COR-L47 (cell line): ENCODE measurements around the gene ITGA3.
A peak's percentile ranks its signal among the peaks of the same experiment; 100 is the strongest.

Experiments
- DNase-seq: peaks from one replicate; lab custom pipeline; 2025; lab: John Stamatoyannopoulos, UW

The ITGA3 gene

DNA sequence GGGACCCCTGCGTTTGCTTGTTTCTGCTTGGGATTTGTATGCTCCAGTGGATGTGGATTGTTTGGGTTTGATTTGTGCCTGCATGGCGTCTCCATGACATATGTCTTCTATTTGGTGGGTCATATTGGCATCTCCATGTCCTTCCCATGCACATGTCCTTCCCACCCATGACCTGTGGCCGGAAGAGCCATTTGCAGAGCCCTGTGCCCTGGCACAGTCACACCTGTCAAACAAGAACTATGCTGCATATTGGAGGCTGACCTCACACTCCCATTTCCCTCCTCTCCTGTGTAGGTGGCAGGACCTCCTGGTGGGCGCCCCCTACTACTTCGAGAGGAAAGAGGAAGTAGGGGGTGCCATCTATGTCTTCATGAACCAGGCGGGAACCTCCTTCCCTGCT, 15.8 kb downstream of the ITGA3 start:
- DNase-seq, result no peak

DNA sequence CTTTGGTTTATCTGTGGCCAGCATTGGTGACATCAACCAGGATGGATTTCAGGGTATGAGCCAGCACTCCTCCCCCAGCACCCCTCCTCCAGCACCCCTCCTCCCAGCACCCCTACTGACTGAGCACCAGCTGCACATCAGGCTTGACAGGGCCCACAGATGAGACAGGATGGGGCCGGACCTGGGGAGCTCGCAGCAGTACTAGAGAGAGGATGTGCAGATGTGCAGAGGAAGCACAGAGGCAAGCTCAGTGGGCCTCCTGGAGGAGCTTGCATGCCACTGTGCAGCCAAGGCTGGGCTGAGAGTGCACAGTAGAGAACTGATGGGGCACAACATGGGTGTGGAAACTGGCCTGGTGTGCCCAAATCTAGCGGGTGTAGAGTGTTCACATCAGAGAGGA, 16.2 kb downstream of the ITGA3 start:
- DNase-seq, result no peak

DNA sequence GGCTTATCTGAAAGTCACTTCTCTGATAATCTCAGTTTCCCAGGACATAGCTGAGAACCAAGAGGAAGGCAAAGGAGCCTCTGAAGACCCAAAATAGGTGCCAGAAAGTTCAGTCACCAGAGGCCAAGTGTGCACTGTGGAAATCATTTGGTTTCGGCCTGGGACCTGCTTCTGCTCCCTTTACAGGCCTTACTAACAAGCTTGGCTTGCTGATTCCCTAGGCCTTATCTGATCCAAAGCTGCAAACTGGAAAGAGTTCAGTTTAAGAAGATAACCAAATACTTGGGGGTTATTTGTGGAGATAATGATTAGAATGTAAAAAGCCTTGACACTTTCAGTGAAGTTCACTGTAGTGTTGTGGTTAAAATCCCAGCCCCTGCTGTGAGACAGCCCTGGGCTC, 17.0 kb downstream of the ITGA3 start:
- DNase-seq, result no peak

DNA sequence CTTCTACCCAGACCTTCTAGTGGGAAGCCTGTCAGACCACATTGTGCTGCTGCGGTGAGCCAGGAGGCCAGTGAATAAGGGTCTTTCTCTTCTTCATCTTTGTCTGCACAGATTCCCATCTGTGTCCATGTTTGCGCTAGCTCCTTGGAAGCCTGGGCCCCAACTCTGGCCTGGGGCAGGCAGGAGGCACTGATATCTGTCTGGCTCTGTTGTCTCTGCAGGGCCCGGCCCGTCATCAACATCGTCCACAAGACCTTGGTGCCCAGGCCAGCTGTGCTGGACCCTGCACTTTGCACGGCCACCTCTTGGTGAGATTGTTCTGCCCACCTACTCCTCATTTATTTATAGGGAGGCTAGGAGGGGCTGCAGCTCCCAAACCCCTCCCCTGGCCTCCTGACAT, 18.3 kb downstream of the ITGA3 start:
- DNase-seq, result no peak

DNA sequence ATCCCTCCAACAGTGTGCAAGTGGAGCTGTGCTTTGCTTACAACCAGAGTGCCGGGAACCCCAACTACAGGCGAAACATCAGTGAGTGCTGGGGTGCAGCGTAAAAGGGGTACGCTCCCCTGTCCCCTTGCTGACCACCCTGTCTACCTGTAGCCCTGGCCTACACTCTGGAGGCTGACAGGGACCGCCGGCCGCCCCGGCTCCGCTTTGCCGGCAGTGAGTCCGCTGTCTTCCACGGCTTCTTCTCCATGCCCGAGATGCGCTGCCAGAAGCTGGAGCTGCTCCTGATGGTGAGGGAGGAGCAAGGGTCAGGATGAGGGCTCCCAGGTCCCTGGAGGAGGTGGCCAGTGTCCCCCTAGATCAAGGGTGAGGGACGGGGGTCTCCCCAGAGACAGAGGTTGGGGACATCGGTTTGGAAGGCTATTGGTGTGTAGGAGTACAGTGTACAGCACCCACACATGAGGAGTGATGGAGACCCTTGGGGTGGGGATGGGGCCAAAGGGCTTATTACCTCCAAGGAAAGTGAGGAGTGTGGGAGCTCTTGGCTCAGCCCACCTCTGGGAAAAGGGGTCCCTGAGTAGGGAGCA, 19.6 kb downstream of the ITGA3 start:
- DNase-seq, result no peak

DNA sequence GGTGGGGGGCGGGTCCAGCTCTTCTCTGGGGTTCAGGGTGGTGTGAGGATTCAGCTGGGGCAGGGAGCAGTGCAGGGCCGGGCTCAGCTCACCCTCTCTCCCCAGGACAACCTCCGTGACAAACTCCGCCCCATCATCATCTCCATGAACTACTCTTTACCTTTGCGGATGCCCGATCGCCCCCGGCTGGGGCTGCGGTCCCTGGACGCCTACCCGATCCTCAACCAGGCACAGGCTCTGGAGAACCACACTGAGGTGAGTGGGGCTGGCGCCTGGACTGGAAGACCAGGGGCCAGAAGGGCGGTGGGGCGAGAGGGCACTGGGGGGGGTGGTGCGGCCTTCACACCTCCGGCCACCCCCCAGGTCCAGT, 20.3 kb downstream of the ITGA3 start:
- no peak for DNase-seq

DNA sequence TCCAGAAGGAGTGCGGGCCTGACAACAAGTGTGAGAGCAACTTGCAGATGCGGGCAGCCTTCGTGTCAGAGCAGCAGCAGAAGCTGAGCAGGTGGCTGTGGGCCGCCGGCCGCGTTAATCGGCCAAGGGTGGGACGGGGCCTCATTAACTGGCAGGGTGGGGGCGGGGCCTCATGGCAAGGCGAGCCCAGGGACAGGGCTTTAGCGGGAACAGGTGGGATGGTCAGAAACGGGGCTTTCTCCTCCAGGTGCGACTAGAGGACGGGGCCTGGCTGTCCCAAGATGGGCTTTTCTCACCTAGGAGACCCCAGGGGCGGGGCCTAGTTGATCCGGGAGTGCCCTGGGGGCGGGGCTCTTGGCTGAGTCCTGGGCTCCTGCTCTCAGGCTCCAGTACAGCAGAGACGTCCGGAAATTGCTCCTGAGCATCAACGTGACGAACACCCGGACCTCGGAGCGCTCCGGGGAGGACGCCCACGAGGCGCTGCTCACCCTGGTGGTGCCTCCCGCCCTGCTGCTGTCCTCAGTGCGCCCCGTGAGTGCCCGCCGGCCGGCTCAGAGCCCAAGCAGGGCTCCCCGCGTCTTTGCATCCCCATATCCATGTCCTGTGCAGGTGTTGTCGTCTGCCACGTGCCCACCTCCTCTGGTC, 20.8 kb downstream of the ITGA3 start:
- peak; percentile 10 for DNase-seq

DNA sequence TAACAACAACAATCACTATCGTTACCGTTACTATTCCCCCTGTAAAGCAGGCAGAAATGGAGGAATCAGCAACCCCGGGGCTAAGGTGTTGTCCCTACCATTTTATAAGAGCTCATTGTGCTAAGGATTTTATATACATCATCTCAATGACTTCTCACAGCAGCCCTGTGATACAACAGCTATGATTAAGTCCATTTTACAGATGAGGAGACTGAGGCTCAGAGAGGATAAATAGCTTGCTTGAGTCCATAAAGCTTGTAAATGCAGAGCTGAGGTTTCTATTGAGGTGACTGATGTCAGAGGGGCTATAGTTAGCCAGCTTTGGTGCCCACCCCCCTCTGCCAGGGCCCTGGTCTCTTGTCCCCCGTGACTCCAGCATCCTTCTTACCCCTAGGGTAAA, 22.5 kb downstream of the ITGA3 start:
- DNase-seq, result no peak

DNA sequence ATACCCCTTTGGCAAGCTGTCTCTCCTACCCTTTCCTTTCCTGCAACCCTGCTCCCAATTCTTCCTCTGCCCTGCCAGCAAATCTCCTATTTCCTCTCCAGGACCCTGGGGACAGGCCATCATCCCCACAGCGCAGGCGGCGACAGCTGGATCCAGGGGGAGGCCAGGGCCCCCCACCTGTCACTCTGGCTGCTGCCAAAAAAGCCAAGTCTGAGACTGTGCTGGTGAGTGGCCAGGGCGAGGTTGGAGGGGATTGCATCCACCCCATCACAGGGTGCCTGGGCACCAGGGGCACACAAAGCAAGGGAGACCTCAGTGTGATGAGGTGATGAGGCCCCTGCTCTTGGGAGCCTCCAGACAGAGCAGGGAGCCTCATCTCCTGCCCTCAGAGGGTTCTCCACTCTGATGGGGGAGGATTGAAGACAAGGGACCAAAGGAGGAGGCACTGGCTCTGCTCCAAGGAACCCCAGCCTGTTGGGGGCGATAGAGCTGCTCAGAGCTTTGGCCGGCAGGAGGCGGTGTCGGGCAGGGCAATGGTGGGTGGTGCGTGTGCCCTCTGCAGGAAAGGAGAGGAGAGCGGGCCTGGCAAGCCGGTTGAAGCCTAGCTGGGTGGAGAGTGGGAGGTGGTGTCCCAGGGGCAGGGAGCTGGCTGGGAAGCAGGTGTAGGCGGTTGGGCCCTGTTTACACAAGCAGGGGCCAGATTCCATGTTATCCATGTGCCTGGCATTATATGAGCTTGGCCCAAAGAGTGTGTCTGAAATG, 23.6 kb downstream of the ITGA3 start:
- DNase-seq, result no peak

DNA sequence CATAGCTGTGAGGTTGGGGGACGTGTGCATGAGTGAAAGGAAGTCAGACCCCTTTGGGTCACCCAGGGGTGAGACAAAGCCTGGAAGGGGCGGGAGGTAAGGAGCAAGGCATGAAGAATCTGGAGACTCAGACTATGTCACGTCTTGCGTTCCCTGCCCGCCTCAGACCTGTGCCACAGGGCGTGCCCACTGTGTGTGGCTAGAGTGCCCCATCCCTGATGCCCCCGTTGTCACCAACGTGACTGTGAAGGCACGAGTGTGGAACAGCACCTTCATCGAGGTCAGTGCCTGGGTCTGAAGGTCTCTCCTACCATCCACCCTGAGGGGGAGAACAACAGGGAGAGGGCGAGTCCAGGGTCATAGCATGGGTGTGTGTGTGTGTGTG, 24.2 kb downstream of the ITGA3 start:
- DNase-seq, result no peak

DNA sequence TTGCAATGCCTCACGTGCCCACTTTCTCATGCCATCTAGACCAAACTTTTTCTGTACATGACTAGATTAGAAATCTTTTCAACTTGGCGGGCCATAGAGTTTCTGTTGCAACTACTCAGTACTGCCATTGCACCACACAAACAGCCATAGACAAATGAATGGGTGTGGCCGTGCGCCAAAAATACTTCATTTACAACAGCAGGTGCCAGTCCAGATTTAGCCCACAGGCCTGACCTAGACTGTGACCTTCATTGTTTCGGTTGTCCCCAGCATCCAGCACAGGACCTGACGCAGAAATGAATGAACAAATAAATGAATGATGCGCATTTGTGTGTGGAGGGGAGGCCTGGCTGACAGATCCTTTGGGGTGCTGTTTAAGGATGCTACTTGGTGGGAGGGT, 24.9 kb downstream of the ITGA3 start:
- DNase-seq, result no peak

DNA sequence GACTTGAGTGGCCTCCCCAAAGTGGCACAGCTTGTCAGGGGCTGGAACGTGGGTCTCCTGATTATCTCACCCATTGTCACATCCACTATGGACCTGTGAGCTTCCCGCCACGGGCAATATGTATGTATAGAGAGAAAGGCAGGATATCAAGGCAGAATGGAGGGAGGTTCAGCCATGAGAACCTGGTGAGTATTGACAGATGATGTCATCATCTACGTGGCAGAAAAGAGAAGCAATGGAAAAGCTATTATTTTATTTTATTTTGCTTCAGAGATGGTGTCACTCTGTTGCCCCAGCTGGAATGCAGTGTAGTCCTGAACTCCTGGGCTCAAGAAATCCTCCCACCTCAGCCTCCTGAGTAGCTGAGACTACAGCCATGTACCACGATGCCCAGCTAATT, 25.8 kb downstream of the ITGA3 start:
- no peak for DNase-seq

DNA sequence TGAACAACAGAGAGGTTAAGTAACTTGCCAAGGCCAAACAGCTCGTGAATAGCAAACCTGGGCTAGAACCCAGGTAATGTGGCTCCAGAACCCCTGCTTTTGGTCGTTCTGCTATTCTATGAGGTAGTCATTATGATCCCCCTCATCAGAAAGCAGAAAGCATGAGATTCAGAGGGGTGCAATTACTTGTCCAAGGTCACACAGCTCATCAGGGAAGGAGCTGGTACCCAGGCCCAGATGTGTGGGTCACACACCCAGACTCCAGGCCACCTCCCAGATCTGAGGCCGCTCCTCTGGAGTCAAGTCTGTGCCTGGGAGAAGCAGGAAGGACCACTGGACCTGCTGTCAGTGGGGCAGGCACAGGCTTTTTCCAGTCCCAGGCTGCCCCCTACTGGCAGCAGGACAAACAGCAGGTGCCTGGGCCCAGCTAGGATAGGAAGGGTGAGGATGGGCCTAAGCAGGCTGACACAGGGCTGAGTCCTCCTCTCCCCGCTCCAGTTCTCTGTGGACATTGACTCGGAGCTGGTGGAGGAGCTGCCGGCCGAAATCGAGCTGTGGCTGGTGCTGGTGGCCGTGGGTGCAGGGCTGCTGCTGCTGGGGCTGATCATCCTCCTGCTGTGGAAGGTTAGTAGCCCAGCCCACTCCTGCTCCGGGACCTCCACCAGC, 31.5 kb downstream of the ITGA3 start:
- peak; percentile 37 for DNase-seq

DNA sequence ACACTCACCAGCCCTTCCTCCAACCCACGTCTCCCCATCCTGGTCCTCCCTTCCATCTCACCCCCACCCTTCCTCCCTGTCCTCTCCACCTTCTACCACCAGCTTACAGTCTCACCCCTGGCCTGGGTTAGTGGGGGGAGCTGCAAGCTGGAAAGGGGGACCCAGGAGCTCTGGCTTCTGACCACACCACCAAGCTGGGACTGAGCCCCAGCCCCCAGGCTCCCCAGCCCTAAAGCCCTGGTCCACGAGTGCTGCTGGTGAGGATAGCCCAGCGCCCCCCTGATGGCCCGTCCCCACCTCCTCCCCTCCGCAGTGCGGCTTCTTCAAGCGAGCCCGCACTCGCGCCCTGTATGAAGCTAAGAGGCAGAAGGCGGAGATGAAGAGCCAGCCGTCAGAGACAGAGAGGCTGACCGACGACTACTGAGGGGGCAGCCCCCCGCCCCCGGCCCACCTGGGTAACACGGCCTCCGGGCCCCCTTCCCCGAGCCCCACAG, 32.0 kb downstream of the ITGA3 start:
- DNase-seq, result no peak

DNA sequence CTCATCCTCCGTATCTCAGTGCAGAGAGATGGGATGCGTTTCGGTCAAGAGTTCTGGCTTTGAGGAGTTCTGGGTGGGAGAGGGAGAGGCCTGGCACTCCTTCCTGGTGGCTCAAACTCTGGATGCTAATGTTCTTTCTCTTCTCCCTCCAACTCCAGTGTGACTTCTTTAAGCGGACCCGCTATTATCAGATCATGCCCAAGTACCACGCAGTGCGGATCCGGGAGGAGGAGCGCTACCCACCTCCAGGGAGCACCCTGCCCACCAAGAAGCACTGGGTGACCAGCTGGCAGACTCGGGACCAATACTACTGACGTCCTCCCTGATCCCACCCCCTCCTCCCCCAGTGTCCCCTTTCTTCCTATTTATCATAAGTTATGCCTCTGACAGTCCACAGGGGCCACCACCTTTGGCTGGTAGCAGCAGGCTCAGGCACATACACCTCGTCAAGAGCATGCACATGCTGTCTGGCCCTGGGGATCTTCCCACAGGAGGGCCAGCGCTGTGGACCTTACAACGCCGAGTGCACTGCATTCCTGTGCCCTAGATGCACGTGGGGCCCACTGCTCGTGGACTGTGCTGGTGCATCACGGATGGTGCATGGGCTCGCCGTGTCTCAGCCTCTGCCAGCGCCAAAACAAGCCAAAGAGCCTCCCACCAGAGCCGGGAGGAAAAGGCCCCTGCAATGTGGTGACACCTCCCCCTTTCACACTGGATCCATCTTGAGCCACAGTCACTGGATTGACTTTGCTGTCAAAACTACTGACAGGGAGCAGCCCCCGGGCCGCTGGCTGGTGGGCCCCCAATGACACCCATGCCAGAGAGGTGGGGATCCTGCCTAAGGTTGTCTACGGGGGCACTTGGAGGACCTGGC, 33.3 kb downstream of the ITGA3 start:
- no peak for DNase-seq

DNA sequence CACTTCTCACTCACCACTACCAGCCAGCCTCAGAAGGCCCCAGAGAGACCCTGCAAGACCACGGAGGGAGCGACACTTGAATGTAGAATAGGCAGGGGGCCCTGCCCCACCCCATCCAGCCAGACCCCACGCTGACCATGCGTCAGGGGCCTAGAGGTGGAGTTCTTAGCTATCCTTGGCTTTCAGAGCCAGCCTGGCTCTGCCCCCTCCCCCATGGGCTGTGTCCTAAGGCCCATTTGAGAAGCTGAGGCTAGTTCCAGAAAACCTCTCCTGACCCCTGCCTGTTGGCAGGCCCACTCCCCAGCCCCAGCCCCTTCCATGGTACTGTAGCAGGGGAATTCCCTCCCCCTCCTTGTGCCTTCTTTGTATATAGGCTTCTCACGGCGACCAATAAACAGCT, 34.2 kb downstream of the ITGA3 start:
- no peak for DNase-seq

DNA sequence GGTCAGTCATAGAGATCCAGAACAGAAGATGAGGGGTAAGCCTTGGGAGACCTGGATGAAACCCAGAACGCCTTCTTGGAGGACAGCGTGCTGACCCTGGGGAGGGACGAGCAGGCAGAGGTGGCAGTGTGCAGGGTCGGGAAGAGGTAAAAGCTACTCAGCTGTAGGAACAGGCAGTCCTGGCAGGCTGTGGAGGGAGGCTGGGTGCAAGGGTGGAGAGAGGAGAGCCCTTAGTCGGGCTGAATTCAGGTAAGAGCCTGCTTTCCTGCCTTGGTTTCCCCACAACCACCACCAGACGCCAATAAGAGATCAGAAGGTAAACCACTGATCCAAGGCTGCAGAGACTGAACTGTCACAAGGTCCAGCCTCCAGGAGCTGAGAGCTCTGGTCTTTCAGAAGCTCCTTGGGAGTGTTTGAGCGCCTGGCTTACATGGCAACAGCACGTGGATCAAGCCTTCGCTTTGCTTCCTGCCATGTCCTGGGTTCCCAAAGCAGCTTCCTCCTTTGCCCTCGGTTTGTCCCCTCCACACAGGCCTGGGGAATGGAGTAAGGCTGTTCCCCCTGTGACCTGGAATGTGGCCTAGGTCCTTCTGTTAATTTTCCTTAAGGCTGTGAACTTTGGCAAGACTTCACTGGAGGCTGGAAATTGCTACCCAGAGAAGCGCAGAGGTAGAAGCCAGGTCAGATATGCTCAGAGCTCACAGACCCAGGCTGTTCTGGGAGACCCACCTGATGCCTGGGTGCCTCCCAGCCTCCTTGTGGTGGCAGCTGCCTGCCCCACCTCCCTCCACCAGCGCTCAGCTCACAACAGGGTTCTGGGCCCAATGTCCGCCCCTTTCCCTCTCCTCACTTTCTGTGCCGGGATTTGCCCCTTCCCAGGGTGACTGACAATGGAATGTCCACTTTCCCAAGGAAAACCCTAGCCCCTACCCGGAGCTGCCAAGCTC, 35.3 kb downstream of the ITGA3 start:
- DNase-seq, result no peak

DNA sequence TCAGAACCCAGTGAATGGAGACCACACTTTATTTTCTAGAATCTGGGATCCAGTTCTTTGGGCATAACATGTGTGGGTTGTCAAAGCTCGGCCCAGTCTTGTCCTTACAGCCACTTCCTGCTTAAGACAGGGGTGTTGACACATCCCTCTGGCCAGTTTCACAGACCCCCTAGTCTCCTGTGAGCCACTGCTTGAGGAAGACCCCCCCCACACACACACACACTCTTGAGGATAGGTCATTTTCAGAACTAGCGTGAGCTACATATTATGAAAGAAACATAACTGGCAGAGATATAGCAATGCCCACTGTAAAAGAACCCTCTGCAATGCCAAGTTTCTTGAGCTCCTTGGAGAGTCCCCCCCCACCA, 36.0 kb downstream of the ITGA3 start:
- no peak for DNase-seq

DNA sequence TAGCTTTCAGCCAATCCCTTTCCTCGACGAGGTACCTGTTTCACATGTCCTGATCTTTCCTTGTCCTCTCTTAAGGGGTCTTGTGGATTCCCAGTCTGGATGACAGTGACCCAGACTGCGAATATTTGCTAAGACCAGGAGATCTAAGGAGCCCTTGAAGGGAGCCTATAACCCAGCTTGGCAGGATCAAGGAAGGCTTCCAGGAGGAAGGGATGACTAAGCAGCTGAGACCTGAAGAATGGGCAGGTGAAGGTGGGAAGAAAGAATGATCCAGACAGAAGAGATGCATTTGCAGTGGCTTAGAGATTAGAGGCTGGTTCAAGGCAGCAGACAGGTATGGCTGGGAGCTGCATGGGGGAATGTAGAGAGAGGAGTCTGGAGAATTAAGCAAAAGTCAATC, 37.3 kb downstream of the ITGA3 start:
- DNase-seq, result no peak

DNA sequence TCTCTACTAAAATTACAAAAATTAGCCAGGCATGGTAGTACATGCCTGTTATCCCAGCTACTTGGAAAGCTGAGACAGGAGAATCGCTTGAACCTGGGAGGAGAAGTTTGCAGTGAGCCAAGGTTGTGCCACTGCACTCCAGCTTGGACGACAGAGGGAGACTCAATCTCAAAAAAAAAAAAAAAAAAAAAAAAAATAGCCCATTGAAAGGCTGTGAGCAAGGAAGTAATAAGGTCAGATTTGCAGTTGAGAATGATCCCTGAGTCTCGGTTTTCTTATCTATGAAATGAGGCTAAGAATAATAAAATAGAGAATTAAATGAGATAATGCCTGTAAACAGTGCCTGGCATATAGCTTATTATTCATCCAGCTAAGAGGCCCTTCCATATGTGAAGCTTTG, 37.9 kb downstream of the ITGA3 start:
- no peak for DNase-seq

DNA sequence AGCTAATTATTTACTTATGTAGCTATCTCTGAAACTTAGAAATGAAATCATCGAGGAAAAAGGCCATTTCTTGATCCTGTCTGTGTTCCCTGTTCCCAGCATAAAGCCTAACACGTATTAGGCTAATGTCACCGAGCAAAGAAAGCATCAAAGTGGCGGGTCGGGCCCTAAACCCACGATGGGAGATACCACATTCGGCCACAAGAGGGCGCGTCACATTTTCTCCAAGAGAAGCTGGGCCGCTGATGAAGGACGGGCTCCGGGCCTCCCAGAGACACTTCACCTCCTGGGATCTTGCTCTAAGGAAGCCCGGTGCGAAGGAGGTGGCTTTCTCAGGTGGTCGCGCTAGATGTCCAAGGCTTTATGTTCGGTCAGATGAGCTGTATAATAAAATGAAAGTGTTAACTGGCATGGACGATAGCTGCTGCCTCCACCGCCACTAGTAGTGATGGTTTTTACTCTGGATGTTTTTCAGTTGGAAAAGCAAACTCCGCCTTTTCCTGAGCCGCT, 38.4 kb downstream of the ITGA3 start:
- DNase-seq, result peak; percentile 75
